ENCODE data around the gene TAOK1.
A peak's percentile ranks its signal among the peaks of the same experiment; 100 is the strongest.

TAOK1 gene

GRCh38 chr17:29349409-29349808, 40.8 kb upstream of the TAOK1 start:
- H3K27me3 ChIP-seq (ENCODE audit: low read depth, low read length), result peaks cover 9% of the 10 kb centered on the region
- no peaks in the 10 kb centered on the region for H3K36me3 ChIP-seq (replicated peaks; ENCODE audit: low read depth, low read length)
- no peak overlapping the region for H3K4me2 ChIP-seq (ENCODE audit: low read length)
- no peak overlapping the region for H2AFZ ChIP-seq (ENCODE audit: low read depth, low read length)
- H3K27ac ChIP-seq (ENCODE audit: low read length), result no peak overlapping the region
- no peaks in the 10 kb centered on the region for H3K79me2 ChIP-seq (ENCODE audit: low read length)
- H3K9ac ChIP-seq (ENCODE audit: low read length), result no peak overlapping the region
- TF ChIP-seq EZH2phosphoT487 (IDR thresholded peaks at IDR 0.05; ENCODE audit: low read depth), result no peak
- TF ChIP-seq CTCF (IDR thresholded peaks at IDR 0.05; ENCODE audit: low read depth, low read length), result no peak
- H3K9me3 ChIP-seq (ENCODE audit: insufficient read depth, low read length), result no peaks in the 10 kb centered on the region
- no peaks in the 10 kb centered on the region for H4K20me1 ChIP-seq (ENCODE audit: insufficient read depth, low read length)
- H3K4me3 ChIP-seq (ENCODE audit: low read length), result no peak overlapping the region
- H3K4me1 ChIP-seq (ENCODE audit: low read length), result no peaks in the 10 kb centered on the region

- Histone ChIP-seq H3K4me2 (ENCODE audit: low read length) (no peak overlapping the region), H3K27ac (ENCODE audit: low read length) (no peak overlapping the region), H3K36me3 (replicated peaks; ENCODE audit: low read depth, low read length) (no peaks in the 10 kb centered on the region), H3K9ac (ENCODE audit: low read length) (no peak overlapping the region), H2AFZ (ENCODE audit: low read depth, low read length) (no peak overlapping the region), H3K9me3 (ENCODE audit: insufficient read depth, low read length) (no peaks in the 10 kb centered on the region), H3K79me2 (ENCODE audit: low read length) (no peaks in the 10 kb centered on the region), H3K4me3 (ENCODE audit: low read length) (no peak overlapping the region), H3K4me1 (ENCODE audit: low read length) (peaks cover 2% of the 10 kb centered on the region; the same call in 1 of the 2 replicates), H4K20me1 (ENCODE audit: insufficient read depth, low read length) (no peaks in the 10 kb centered on the region), H3K27me3 (ENCODE audit: low read depth, low read length) (no peaks in the 10 kb centered on the region)
- TF ChIP-seq CTCF (IDR thresholded peaks at IDR 0.05; ENCODE audit: low read depth, low read length) (no peak), EZH2phosphoT487 (IDR thresholded peaks at IDR 0.05; ENCODE audit: low read depth) (no peak)
Measured at GRCh38 chr17:29352146-29352545, 38.0 kb upstream of the TAOK1 start.

GRCh38 chr17:29357232-29357631, 32.9 kb upstream of the TAOK1 start:
- TF ChIP-seq CTCF (IDR thresholded peaks at IDR 0.05; ENCODE audit: low read depth, low read length), result no peak
- Histone ChIP-seq H4K20me1 (ENCODE audit: insufficient read depth, low read length) (no peaks in the 10 kb centered on the region), H3K9me3 (ENCODE audit: insufficient read depth, low read length) (no peaks in the 10 kb centered on the region), H3K9ac (ENCODE audit: low read length) (no peak overlapping the region), H3K79me2 (ENCODE audit: low read length) (no peaks in the 10 kb centered on the region), H3K4me2 (ENCODE audit: low read length) (no peak overlapping the region), H3K27me3 (ENCODE audit: low read depth, low read length) (no peaks in the 10 kb centered on the region), H3K4me1 (ENCODE audit: low read length) (peaks cover 23% of the 10 kb centered on the region), H2AFZ (ENCODE audit: low read depth, low read length) (peak overlapping the region; percentile 63; the same call in 1 of the 2 replicates), H3K36me3 (replicated peaks; ENCODE audit: low read depth, low read length) (no peaks in the 10 kb centered on the region), H3K27ac (ENCODE audit: low read length) (no peak overlapping the region), H3K4me3 (ENCODE audit: low read length) (no peak overlapping the region)

DNA sequence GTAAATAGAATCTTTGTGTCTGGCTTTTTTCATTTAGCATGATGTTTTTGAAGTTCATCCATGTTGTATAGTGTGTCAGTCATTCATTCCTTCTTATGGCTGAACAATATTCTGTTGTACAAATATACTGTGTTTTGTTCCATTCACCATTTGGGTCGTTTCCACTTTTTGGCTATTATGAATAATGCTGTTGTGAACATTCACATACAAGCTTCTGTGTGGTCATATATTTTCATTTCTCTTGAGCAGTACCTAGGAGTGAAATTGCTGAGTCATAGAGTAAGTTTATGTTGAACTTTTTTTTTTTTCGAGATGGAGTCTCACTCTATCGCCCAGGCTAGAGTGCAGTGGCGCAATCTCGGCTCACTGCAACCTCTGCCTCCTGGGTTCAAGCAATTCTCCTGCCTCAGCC, 32.3 kb upstream of the TAOK1 start:
- TF ChIP-seq CTCF (IDR thresholded peaks at IDR 0.05; ENCODE audit: low read depth, low read length), result no peak
- no peak for TF ChIP-seq EZH2phosphoT487 (IDR thresholded peaks at IDR 0.05; ENCODE audit: low read depth)

More for the DNA sequence above, 32.3 kb upstream of the TAOK1 start:
- Histone ChIP-seq H3K27me3 (ENCODE audit: low read depth, low read length) (no peaks in the 10 kb centered on the region), H4K20me1 (ENCODE audit: insufficient read depth, low read length) (no peaks in the 10 kb centered on the region), H3K4me1 (ENCODE audit: low read length) (peaks cover 23% of the 10 kb centered on the region), H3K27ac (ENCODE audit: low read length) (no peak overlapping the region), H3K9me3 (ENCODE audit: insufficient read depth, low read length) (no peaks in the 10 kb centered on the region), H3K79me2 (ENCODE audit: low read length) (no peaks in the 10 kb centered on the region), H3K36me3 (replicated peaks; ENCODE audit: low read depth, low read length) (no peaks in the 10 kb centered on the region), H3K4me2 (ENCODE audit: low read length) (peak overlapping the region; percentile 27; the same call in 1 of the 2 replicates), H2AFZ (ENCODE audit: low read depth, low read length) (no peak overlapping the region), H3K9ac (ENCODE audit: low read length) (no peak overlapping the region), H3K4me3 (ENCODE audit: low read length) (no peak overlapping the region)

Measured in OCI-LY3 (cell line).